Left ventricle myocardium superior (tissue), 1 donor: ENCODE measurements around the gene RIOK3. TPM values are rescaled to one million over a fixed set of nuclear protein-coding genes. Genes with fewer than 3 reads are reported as not detected.

ENCODE experiments used
- ATAC-seq: fragments of 200-7000 bp; cut with Tn5 transposase; one replicate; pipeline ENCODE4 v1.9.1; 2020; ENCODE audit warnings: mild to moderate bottlenecking, moderate library complexity
- DNase-seq: peaks from one replicate; pipeline ENCODE4 v3.0.0-alpha.2; 2020
- intact Hi-C: fragments of 100-400 bp; cut with micrococcal nuclease; formaldehyde crosslinking; loops from one replicate; pipeline ENCODE4 v1.11.0; 2022
- total RNA-seq: library from RNA; stranded (reverse); fragmentation: NEBNext Ultra II Directional; extraction: Animal tissue kit (Norgen Biotek cat#: 25700); gene quantifications from one replicate; pipeline ENCODE4 v1.2.1, GENCODE V29; 2021
- donor health status: DM: no; HTN: yes; CAD: no; lungs with severe emphysema.

RIOK3 gene
- total RNA-seq, 1 donor from 2014 or later: 54.8 TPM

DNA sequence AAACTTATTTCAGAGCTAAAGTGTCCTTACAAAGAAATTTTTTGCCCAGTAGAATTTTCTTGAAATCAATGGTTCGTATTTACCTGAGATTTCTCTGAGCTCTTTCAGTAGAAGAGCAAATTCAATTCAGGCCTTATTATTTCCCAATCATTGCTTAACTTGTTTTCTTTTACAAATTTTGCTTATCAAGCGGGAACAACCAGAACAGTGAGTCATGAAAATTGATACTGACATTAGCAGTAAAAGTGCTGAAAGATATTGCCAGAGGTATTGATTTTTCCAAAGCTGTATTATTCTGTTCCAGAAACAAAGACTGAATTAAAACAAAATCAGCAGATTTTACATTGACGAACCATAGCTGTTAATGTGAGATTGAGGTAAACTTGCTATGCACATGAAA is 10.1 kb upstream of the RIOK3 start:
- intact Hi-C loops: no loop called here

DNA sequence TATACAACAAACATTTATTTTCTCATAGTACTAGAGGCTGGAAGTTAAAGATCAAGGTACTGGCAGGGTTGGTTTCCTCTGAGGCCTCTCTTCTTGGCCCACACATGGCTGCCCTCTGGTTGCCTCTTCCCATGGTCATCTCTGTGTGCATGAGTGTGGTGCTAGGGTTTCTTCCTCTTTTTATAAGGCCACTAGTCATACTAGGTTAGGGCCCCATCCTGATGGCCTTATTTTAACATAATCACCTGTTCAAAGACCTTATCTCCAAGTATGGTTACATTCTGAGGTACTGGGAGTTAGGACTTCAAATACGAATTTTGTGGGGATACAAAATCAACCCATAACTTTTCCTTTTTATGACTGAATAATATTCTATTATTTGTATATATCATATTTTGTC is 4.8 kb upstream of the RIOK3 start:
- intact Hi-C loops: no loop called here
- no peak for ATAC-seq
- DNase-seq: no peak

More for the DNA sequence above, 10.1 kb upstream of the RIOK3 start:
- ATAC-seq: no peak
- DNase-seq: no peak

DNA sequence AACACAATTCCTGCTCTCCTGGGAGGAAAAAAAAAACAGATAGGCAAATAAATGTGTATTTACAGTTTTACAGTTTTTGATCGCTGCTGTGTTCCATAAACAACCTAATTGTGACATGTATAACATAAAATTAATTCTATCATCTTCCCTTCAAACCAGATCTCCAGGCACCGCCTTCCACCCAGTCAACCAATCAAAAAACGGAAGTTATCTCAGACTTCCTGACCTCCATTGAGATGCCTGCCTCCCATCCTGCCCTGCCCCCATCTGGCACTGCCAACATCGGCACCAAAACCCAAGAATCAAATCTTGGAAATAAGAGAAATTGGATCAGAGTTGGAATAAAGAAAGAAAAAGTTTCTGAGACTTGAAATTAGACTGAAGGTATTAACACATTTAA is 3.1 kb upstream of the RIOK3 start:
- ATAC-seq (no peak), DNase-seq (no peak)
- intact Hi-C loops: no loop called here

DNA sequence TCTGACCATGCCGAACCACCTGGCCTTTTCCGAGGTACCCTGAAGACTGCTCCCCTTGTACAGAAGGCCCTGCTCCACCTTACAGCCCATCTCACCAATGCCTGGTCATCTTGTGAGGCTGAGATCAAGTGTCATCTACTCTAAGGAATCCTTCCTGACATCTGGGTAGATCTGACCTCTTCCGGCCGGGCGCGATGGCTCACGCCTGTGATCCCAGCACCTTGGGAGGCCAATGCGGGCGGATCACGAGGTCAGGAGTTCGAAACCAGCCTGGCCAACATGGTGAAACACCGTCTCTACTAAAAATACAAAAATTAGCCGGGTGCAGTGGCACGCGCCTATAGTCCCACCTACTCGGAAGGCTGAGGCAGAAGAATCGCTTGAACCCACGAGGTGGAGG is 2.1 kb upstream of the RIOK3 start:
- intact Hi-C loops: no loop called here
- DNase-seq: no peak
- ATAC-seq: no peak

DNA sequence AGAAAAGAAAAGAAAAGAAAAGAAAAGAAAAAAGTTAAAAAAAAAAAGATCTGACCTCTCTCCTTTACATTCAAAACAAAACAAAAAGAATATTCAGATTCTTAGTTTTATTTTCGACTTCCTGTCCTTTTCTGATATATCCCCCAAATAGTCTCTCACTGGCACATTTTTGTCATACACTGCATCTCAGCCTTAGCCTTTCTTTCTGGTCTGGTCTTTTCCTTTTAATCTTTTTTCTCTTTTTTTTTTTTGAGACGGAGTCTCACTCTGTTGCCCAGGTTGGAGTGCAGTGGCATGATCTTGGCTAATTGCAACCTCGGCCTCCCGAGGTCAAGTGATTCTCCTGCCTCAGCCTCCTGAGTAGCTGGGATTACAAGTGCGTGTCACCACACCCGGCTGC is 1.6 kb upstream of the RIOK3 start:
- intact Hi-C loops: no loop called here
- no peak for DNase-seq
- no peak for ATAC-seq

DNA sequence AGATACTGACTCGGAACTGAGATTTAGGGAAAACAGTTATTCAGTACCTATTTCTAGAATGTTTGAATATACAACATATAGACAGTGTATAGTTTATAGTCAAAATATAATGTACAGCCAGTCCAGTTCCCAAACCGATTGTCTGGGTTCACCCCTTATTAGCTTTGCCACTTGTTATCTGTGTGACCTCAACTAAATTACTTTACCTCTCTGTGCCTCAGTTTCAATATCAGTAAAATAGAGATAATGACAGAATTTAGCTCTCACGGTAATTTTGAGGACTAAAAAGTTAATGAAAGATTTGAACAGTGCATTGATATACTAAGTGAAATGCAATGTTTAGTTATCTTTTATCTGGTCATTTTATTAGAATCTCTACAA is 750 bp upstream of the RIOK3 start:
- intact Hi-C loops: no loop called here
- ATAC-seq (no peak), DNase-seq (no peak)

DNA sequence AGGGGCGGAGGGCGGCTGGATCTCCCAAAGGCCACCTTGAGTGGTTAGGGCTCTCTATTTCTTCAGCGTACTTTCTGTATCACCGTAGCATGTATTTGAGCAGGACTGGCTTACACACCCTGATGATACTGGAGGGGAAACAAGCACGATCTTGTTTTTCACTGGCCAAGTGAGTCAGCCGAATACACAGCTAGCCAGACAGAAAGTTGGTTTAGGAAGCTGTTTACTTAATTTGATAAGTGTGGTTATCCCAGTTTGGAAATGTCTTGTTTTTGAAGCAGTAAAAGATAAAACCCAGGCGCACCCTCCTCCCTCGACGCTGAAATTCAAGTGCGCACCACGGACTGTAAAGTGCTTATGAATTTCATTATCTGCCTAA is 582 bp downstream of the RIOK3 start:
- DNase-seq: no peak
- peak; percentile 23 for ATAC-seq
- intact Hi-C loops: no loop called here

DNA sequence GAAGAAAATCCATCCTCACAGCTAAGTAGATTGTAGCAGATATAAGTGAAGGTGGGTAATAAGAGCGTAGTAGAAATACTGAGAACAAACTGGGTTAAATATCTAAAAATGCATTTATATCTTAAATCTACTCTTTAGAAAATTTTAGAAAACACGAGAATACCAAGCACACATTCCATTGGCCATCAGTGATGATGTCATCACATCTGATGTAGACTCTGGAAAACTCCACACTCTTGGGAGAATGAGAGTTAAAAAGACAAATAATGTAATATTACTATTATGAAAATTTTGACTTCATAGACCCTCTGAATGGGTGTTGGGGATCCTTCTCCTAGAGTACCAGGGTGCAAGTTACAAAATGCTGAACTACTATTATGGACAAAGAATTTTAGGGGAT is 3.7 kb downstream of the RIOK3 start:
- no peak for DNase-seq
- no peak for ATAC-seq
- intact Hi-C loops: no loop called here

DNA sequence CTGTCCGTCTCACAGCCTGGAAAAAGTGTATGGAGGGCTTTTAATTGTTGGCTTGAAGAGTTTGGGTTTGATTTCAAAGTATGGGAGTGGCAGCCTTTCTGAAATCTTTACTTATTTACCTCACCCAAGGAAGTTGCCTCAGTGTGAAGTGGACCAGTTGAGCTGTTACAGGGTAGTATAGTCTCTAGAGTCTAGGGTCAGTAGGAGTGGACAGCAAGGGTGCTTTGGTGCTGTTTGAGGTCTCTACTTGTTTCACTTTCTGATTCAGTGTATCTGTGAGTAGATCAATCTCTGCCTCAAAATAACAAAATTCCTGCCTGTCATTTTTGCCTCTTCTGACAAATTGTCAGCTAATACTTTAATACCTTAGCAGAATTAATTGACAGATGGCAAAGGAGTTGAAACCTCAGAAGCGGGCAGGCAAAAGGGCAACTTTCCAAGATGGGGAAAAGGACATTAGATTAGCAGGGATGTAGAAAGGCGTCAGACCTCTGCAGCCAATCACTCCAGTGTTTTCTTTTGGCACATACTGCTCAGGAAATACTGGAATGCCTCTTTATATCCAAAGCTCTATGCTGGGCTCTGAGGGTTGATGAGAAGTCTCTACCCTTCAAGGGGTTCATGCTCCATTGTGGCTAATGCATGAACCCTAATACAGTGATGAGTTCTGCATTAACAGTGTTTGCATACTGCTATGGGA is 5.9 kb downstream of the RIOK3 start:
- DNase-seq (no peak), ATAC-seq (peak; percentile 39)
- intact Hi-C loops: no loop called here

DNA sequence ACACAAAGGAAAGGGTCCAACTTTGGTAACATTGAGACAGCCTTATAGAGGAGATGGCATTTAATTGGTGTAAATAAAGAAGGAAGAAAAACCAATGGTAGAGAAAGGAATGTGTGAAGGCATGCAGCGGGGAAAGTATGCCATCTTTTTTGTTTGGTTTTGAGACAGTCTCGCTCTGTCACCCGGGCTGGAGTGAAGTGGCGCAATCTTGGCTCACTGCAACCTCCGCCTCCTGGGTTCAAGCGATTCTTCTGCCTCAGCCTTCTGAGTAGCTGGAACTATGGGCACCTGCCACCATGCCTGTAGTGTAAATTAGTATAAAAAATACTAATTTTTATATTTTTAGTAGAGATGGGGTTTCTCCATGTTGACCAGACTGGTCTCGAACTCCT is 6.4 kb downstream of the RIOK3 start:
- DNase-seq (no peak), ATAC-seq (no peak)
- intact Hi-C loops: no loop called here

DNA sequence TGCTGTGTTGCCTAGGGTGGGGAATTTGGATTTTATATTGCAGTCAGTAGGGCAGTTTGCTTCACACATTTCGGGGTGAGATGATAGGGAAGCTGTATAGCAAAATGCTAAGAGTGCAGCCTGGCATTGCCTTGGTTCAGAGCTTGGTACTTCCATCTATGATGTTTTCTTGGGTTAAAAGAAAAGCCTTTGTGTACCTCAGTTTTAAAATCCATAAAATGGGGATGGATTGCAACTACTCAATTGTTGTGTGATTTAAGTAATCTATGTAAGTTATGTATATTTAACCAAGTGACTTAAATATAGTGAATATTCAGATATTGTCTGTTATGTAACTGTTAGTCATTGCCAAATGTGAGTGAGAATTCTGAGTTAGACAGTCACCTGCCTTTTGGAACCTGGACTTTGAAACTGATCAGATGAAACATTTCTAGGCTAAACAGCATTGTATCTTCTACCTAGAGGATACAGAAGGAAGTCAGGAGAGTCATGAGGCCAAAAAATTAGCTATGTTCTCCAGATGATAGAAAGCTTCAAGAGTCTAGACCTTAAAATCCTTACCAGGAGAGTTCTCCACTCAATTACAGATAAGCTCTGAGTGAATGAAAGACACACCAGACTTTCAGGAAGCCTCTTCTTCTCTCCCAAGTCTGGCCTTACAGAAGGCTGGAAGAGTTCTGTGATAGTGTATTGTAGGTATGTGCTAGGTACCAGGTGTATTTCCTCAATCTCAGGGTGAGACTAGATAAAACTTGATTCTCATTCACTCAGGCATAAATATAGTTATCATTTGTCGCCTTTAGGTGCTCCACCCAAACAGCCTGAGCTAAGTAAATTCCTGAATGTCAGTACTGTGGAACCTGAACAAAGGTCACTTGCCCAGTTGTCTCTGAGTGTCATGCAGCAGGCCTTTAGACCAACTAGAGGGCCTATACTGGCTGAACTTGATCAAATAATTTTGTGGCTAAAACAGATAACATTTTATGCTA is 7.5 kb downstream of the RIOK3 start:
- peak; percentile 41 for ATAC-seq
- intact Hi-C loops: no loop called here
- no peak for DNase-seq

DNA sequence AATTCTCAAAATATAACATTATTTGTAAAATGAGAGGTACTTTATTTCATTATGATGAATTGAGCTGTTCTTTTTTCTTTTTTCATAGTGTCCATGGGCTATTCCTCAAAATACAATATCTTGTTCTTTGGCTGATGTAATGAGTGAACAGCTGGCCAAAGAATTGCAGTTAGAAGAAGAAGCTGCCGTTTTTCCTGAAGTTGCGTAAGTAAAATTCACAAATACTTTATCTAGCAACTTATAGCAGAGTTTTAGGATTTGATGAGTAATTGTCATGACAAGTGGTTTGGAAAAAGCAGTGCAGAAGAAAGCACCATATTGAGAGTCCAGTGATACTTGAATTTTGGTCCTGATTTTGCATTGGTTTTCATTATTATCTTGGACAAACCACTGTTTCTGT is 9.8 kb downstream of the RIOK3 start:
- DNase-seq (no peak), ATAC-seq (no peak)
- intact Hi-C loops: no loop called here

DNA sequence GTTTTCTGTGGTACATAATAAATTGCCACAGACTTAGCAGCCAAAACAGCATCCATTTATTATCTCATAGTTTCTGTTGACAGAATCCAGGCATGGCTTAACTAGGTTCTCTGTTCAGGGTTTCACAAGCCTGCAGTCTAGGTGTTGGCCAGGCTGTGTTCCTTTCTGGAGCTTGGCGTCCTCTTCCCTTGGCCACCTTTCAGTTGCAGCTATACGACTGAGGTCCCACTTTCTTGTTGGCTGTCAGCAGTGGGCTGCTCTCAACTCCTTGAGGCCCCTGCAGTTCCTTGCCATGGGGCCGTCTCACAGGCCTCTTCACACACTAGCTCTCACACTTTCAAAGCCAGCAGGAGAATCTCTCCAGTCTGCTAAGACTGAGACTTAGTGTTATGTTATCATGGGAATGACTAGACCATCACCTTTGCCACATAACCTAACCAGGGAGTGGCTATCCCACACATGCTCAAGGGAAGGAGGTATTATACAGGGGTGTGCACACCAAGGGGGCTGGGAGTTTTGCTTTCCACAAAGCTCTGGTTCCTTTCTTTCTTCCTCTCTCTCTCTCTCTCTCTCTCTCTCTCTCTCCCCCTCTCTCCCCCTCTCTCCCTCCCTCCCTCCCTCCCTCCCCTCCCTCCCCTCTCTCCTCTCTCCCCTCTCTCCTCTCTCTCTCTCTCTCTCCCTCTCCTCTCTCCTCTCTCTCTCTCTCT is 15.8 kb downstream of the RIOK3 start:
- ATAC-seq (peak; percentile 45), DNase-seq (no peak)
- intact Hi-C loops: no loop called here

DNA sequence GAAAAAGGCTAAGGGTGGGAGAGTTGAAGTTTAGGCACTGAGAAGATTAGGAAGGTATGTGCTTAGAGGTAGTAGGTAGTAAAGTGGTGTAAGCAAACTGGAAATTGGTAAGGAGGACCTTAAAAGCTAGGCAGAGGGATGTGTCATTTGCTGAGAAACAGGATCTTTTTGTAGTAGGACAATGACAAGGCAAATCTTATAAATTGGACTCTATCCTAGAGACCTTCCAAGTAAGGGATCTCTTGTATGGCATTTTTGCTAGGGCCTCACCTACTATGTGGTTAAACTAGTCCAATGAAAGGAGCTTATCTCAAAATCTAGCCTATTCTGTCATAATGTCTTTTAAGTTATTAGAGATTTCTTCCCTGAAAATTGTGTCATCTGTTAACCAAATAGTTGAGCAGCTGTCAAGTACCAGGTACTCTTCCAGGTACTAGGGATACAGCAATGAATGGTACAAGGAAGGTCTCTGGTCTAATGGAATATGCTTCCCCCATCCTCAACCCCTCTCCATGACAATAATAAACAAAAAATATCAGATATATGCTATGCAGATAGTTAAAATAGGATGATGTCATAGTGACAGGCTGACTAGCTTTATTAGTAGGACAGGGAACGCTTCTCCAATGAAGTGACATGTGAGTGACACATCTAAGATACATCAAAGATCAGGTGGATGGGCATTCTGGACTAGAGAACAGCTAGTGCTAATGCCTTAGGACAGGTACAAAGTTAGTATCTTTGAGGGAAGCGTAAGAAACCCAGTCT is 17.7 kb downstream of the RIOK3 start:
- intact Hi-C loops: no loop called here
- ATAC-seq: no peak

DNA sequence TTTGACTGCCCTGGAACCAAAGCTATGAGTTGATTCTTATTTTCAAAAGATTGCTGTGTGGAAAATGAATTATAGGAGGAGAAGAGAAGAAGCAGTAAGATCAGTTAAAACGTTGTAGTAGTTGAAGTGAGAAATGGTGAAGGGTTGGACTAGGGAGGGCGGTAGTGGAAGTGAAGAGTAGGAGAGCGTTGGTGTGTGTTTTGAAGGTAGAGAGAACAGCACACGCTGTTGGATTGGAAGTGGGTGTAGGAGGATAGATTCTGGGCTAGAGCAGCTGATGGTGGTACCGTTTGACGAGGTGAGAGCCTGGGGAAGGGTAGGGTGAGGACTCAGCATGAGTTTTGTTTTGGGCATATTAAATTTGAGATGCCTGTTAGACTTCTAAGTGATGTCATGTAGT is 18.4 kb downstream of the RIOK3 start:
- DNase-seq (no peak), ATAC-seq (no peak)
- intact Hi-C loops: no loop called here

More for the DNA sequence above, 17.7 kb downstream of the RIOK3 start:
- no peak for DNase-seq

DNA sequence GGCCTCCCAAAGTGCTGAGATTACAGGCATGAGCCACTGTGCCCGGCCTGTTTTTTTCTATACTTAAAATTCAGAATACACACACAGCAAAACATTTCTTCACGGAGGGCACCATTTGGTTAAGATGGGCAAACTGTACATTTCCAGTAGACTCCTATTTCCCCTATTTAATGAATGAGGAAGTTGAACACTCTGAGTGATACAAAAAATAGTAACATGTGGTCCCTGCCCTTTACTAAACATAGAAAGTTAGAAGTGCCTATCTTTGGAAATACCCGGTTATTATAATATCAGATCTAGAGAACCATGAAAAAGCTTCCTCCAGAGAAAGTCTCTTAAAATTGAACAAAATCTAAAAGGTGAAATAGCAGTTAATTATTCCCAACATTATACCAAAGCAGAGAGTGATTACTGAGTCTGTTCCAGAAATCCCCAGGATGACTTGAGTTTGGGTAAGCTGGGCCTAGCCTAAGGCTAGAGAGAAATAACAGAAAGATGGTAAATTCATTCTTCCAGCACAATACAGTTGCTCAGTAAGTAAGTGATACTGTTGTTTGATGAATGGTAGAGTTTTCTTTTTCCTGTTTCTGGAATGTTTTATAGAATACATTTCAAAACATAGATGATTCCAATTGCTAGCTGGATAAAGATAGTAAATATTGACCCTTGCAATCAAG is 26.9 kb downstream of the RIOK3 start:
- intact Hi-C loops: no loop called here
- no peak for DNase-seq
- no peak for ATAC-seq

DNA sequence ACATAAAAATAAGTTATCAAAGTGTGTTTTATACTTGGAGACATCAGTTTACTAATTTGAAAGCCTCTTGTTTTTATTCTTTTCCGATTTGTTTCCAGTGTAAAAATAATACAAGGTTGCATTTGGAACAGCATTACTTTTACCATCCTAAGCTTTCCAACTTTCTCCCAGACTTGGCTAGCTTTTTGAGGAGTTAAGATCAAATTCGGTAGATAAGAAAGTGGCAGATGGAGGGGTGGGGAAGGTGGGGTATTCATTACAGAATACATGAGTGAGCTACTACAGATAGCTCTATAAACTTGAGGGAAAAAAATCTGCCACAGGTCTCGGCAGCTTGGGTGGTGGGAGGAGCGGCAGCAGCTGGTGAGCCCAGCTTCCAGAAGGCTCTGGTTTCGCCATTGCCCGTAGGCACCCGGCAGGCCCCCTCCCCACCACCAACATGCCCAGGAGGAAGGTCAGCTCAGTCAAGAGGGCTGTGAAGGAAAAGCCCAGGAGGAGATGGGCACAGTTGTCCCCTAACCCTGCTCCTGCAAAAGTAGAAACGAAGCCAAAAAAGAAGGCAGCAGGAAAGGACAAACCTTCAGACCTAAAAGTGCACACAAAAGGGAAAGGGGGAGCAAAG is 31.6 kb downstream of the RIOK3 start:
- DNase-seq (no peak), ATAC-seq (no peak)
- intact Hi-C loops: no loop called here

DNA sequence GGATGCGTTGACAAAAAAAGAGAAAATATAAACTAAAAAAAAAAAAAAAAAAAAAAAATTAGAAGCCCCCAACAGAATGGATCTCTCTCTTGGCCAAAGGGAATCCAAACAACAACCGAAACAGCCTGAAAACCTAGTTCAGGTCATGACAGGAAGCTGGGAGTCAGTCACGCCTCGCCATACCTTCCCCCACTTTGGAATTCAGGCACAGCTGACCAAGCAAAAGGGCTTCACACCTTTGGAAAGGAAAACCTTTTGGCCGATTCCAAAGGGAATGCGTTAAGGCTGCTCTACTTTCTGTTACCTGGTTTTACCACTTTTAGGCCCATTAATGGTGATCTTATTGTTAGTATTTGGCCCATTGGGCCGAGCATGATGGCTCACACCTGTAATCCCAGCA is 32.3 kb downstream of the RIOK3 start:
- ATAC-seq: no peak
- intact Hi-C loops: no loop called here
- DNase-seq: no peak
